Measurements from ENCODE around the gene PRIMPOL. TPM values are rescaled to one million over a fixed set of nuclear protein-coding genes. Genes with fewer than 3 reads are reported as not detected.
"Not testable (repeated sequence)": the region's sequence is repeated elsewhere in the genome, so short reads cannot be mapped to it uniquely, and the experiment has no call there.

The PRIMPOL gene
- total RNA-seq, 1 donor from 2014 or later = 9.8 TPM

GRCh38 chr4:184702114-184702513 lies 52.6 kb downstream of the PRIMPOL start:
- DNase-seq (ENCODE audit: low spot score) = no peak

- DNase-seq (ENCODE audit: low spot score) = no peak
These were observed 56.2 kb downstream of the PRIMPOL start for GRCh38 chr4:184705692-184706091.

- no peak for DNase-seq (ENCODE audit: low spot score)
These were observed 56.9 kb downstream of the PRIMPOL start for GRCh38 chr4:184706453-184706852.

- no peak for DNase-seq (ENCODE audit: low spot score)
These were observed 62.8 kb downstream of the PRIMPOL start for GRCh38 chr4:184712322-184712721.

- DNase-seq (ENCODE audit: low spot score) = no peak
These were observed 64.3 kb downstream of the PRIMPOL start for GRCh38 chr4:184713887-184714286.

- no peak for DNase-seq (ENCODE audit: low spot score)
These were observed 66.0 kb downstream of the PRIMPOL start for GRCh38 chr4:184715526-184715925.

- no peak for DNase-seq (ENCODE audit: low spot score)
These were observed 69.9 kb downstream of the PRIMPOL start for GRCh38 chr4:184719407-184719806.

GRCh38 chr4:184721254-184721653 lies 71.7 kb downstream of the PRIMPOL start:
- no peak for DNase-seq (ENCODE audit: low spot score)

- DNase-seq (ENCODE audit: low spot score) = no peak
These were observed 73.3 kb downstream of the PRIMPOL start for GRCh38 chr4:184722798-184723197.

GRCh38 chr4:184727430-184727829 lies 77.9 kb downstream of the PRIMPOL start:
- DNase-seq (ENCODE audit: low spot score) = no peak

- DNase-seq (ENCODE audit: low spot score) = no peak
These were observed 79.3 kb downstream of the PRIMPOL start for GRCh38 chr4:184728858-184729257.

GRCh38 chr4:184729946-184730345 lies 80.4 kb downstream of the PRIMPOL start:
- DNase-seq (ENCODE audit: low spot score) = no peak

- DNase-seq (ENCODE audit: low spot score) = no peak
These were observed 81.5 kb downstream of the PRIMPOL start for GRCh38 chr4:184731056-184731455.

- no peak for DNase-seq (ENCODE audit: low spot score)
These were observed 82.6 kb downstream of the PRIMPOL start for GRCh38 chr4:184732126-184732525.

- peak; percentile 98 for DNase-seq (ENCODE audit: low spot score)
These were observed 84.4 kb downstream of the PRIMPOL start, which contains the start of gene CENPU for GRCh38 chr4:184733654-184734524. Gene CENPU (minus strand): TSS chr4:184734096. CDS start chr4:184734062, 34 bp downstream.

- no peak for DNase-seq (ENCODE audit: low spot score)
These were observed 85.2 kb downstream of the PRIMPOL start for GRCh38 chr4:184734758-184735157.

GRCh38 chr4:184739575-184739974 lies 90.0 kb downstream of the PRIMPOL start:
- DNase-seq (ENCODE audit: low spot score) = not testable (repeated sequence)

GRCh38 chr4:184740980-184741391 lies 91.4 kb downstream of the PRIMPOL start:
- DNase-seq (ENCODE audit: low spot score) = no peak

- DNase-seq (ENCODE audit: low spot score) = not testable (repeated sequence)
These were observed 92.1 kb downstream of the PRIMPOL start for GRCh38 chr4:184741651-184742050.

GRCh38 chr4:184743650-184744049 lies 94.1 kb downstream of the PRIMPOL start:
- DNase-seq (ENCODE audit: low spot score) = no peak

GRCh38 chr4:184744236-184744635 lies 94.7 kb downstream of the PRIMPOL start:
- DNase-seq (ENCODE audit: low spot score) = no peak
